Adipose tissue (tissue), 3 donors: ENCODE measurements around the gene GIT2. TPM values are rescaled to one million over a fixed set of nuclear protein-coding genes. Genes with fewer than 3 reads are reported as not detected.
A peak's percentile ranks its signal among the peaks of the same experiment; 100 is the strongest.
"Not testable (repeated sequence)": the region's sequence is repeated elsewhere in the genome, so short reads cannot be mapped to it uniquely, and the experiment has no call there.

ENCODE experiments used
- H3K27ac ChIP-seq: one replicate; pipeline ENCODE4 v1.5.1; 2013; ENCODE audit warnings: low read depth, low read length
- WGBS, 3 donors: extraction: QIAGEN DNeasy Blood & Tissue Kit; methylation state at CpG; one replicate each; pipeline ENCODE4 v1.1.7; 2013; 5-methylcytosine and 5-hydroxymethylcytosine counted together
- polyA plus RNA-seq, 3 donors: library from polyadenylated mRNA; stranded (reverse); fragments of 200-250 nt; gene quantifications; one replicate each; pipeline ENCODE4 v1.2.3, GENCODE V29; 2013
- donor health status: healthy with polysubstance abuse.
- donor health status: Bipolar disorder and iron deficiency.
- donor health status: healthy.

The GIT2 gene
- polyA plus RNA-seq: 10 to 100 TPM; 13.9 to 15.4 (median 14.0) TPM

GRCh38 chr12:109995686-109996482, at the start of gene GIT2:
GIT2 (minus strand) TSS chr12:109996368; CDS start chr12:109996224, 144 bp downstream.
- 0 to 1% (median 0%) methylated on average over 61 to 65 of the region's 65 CpGs for WGBS, 3 donors

DNA sequence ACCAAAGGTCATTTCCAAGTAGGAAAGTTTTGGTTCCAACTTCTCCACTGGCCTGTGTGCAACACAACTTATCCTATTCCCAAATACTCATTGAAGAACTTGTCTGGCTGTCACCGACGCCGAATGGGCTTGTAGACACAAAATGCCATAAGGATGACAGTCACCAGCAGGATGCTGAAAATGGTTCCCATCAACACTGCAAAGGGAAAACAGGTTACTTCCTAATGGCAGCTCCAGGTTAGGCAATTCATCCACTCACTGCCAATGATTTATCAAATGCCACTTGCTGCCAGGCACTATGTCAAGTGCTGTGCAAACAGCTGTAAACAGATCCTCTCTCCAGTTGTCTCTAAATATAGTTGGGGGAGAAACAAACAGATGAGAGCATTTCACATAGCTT, 46.1 kb upstream of the GIT2 start:
- 92 to 97% (median 97%) methylated on average over 3 of the region's 3 CpGs for WGBS, 3 donors
- no peak overlapping the region for H3K27ac ChIP-seq

More at GRCh38 chr12:109995686-109996482, at the start of gene GIT2:
- H3K27ac ChIP-seq: peak within 1 kb of the TSS; percentile 61

- no peak overlapping the region for H3K27ac ChIP-seq
- WGBS, 3 donors: 43 to 53% (median 52%) methylated on average over 5 of the region's 5 CpGs
These were observed 43.1 kb upstream of the GIT2 start for GRCh38 chr12:110039085-110039807.

- H3K27ac ChIP-seq: no peak overlapping the region
- WGBS, 3 donors: 24 to 79% (median 65%) methylated on average over 5 of the region's 5 CpGs
These were observed 42.5 kb upstream of the GIT2 start for GRCh38 chr12:110038741-110039084.

GRCh38 chr12:110037315-110037714, 41.1 kb upstream of the GIT2 start:
- 82 to 93% (median 91%) methylated on average over 5 of the region's 5 CpGs for WGBS, 3 donors
- H3K27ac ChIP-seq: no peak overlapping the region

DNA sequence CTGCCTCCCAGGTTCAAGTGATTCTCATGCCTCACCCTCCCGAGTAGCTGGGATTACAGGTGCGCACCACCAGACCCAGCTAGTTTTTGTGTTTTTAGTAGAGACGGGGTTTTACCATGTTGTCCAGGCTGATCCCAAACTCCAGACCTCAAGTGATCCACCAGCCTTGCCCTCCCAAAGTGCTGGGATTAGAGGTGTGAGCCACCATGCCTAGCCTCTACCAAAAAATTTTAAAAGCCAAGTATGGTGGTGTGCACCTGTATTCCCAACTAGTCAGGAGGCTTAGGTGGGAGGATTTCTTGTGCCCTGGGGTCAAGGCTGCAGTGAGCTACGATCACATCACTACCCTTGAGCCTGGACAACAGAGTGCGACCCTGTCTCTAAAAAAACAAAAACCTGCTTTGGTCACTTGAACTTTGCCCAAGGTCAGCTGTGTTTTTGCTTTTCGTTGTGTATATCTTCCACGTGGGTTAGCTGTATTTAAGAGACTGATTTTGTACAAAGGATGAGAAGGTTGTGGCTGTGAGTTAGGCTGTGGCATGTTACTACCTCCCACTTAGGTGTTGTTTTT, 39.5 kb upstream of the GIT2 start:
- no peak overlapping the region for H3K27ac ChIP-seq
- 72 to 93% (median 92%) methylated on average over 7 of the region's 7 CpGs for WGBS, 3 donors

- WGBS, 3 donors: 90 to 96% (median 95%) methylated on average over 3 of the region's 3 CpGs
- no peak overlapping the region for H3K27ac ChIP-seq
These were observed 37.7 kb upstream of the GIT2 start for GRCh38 chr12:110033888-110034287.

DNA sequence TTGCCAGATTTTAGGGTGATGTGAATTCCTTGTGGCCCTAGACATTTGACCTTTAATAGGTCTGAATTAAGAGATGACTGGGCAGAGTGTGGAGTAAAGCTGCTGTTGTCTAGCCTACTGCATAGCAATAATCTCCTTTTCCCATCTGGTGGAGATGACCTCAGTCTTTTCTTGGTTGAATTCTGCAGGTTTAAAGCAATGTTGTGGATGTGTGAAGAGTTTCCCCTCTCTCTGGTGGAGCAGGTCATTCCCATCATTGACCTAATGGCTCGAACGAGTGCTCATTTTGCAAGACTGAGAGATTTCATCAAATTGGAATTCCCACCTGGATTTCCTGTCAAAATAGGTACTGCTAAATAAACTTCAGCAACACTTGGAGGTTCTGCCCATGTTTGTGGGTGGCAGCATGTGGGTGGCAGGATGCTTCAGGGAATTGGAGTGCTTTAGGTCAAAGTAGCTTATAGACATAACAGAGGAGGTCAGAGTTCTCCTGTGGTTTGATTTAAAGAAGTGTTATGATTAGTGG, 33.2 kb upstream of the GIT2 start:
- no peak overlapping the region for H3K27ac ChIP-seq
- 81 to 92% (median 86%) methylated on average over 2 of the region's 2 CpGs for WGBS, 3 donors

DNA sequence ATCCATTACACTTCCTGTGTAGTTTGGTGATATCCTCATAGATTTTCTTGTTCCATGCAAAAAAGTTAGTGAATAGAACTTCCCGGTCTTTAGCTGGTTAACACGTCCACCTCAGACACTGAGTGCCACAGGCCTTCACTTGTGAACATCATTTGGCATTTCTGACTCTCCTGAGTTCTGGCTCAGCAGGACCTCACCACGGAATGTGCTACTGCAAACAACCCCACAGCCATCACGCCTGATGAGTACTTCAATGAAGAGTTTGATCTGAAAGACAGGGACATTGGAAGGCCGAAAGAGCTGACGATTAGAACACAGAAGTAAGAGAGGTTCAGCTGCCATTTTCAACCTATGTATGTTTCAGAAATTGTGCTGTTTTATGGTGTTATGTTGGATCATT, 32.2 kb upstream of the GIT2 start:
- H3K27ac ChIP-seq: no peak overlapping the region
- WGBS, 3 donors: 82 to 89% (median 88%) methylated on average over 6 of the region's 6 CpGs

DNA sequence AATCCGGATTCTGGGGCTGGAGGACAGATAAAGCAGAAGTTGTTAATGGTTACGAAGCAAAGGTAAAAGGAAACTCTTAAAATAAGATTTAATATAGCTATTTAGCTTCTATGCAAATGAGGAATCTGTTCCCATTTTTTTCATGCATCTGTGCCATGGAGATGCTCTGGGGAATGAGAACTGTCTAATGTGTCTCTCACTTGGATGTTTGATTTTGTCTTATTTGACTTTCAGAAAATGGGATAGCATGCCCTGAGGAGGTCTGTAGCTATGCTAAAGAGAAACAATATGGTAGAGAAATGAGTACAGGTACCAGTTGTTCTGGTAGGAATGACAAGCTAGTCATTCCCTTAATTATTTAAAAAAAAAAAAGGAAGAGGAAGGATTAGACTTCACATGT, 27.9 kb upstream of the GIT2 start:
- WGBS, 3 donors: 73 to 82% (median 77%) methylated on average over 2 of the region's 2 CpGs
- H3K27ac ChIP-seq: no peak overlapping the region

DNA sequence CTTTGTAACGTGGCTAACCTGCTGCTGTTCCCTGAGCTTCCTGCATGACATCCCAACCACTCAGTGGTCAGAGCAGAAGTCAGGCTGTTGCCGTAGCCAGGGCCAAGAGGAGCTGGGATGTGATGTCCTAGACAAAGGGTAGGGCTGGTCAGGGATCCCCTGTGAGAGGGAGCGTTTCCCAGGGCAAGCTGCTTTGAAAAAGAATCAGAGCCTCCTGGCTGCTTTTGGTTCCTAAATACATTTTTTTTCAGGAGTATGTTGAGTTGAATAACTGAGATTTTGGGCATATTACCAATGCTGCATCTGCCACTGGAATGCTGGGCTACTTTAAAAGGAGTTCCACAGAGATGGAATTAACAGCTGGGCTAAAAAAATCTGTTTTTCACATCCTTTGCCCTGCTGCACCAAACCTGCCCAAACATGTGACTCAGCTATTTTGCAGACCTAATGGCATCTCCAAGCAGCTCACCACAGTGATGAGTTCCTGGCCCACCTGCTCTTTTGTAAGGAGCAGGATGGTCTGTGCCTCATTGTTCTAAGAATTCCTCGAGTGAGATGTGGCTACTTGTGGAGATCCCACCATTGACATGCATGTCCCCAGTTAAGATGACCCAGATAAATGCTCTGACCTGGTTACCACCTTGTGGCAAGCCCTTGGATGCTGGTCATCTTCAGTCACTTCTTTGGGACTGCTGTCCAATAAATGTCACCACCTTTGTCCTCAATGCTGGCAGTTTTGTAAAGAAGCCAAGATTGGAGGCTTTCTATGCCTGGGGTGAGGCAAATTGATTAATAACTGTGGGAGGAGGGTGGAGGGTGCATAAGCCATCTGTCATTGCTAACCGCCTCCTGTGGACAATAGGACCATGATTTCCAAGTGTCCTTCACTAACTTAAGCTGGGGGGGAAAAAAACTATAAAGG, 27.2 kb upstream of the GIT2 start:
- H3K27ac ChIP-seq: no peak overlapping the region
- WGBS, 3 donors: 68 to 85% (median 77%) methylated on average over 5 of the region's 5 CpGs

DNA sequence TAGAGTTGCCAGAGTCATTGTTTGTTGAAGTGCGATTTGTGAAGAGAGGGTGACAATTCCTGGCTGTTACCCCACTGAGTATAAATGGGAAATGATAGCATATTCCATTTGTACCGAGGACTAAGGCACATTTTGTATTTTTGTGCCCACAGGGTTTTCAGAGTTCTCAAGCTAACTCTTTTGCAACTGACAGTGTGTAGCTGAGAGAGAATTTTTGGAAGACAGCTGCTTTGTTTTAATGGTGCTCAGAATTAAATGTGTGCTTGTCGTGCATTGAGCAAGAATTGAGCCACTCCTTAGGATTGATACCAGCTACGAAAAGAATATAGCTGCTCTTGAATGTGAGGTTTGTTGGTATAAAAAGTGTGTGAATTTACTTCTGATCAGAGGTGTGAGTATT, 24.8 kb upstream of the GIT2 start:
- 83 to 90% (median 89%) methylated on average over 4 of the region's 4 CpGs for WGBS, 3 donors
- H3K27ac ChIP-seq: no peak overlapping the region

GRCh38 chr12:110015132-110015531, 19.0 kb upstream of the GIT2 start:
- WGBS, 3 donors: 30 to 72% (median 34%) methylated on average over 2 of the region's 2 CpGs
- no peak overlapping the region for H3K27ac ChIP-seq

GRCh38 chr12:110012659-110013058, 16.5 kb upstream of the GIT2 start:
- 70 to 80% (median 73%) methylated on average over 4 of the region's 4 CpGs for WGBS, 3 donors
- no peak overlapping the region for H3K27ac ChIP-seq

- WGBS, 3 donors: 75 to 87% (median 81%) methylated on average over 6 of the region's 6 CpGs
- no peak overlapping the region for H3K27ac ChIP-seq
These were observed 16.0 kb upstream of the GIT2 start for GRCh38 chr12:110012137-110012536.

DNA sequence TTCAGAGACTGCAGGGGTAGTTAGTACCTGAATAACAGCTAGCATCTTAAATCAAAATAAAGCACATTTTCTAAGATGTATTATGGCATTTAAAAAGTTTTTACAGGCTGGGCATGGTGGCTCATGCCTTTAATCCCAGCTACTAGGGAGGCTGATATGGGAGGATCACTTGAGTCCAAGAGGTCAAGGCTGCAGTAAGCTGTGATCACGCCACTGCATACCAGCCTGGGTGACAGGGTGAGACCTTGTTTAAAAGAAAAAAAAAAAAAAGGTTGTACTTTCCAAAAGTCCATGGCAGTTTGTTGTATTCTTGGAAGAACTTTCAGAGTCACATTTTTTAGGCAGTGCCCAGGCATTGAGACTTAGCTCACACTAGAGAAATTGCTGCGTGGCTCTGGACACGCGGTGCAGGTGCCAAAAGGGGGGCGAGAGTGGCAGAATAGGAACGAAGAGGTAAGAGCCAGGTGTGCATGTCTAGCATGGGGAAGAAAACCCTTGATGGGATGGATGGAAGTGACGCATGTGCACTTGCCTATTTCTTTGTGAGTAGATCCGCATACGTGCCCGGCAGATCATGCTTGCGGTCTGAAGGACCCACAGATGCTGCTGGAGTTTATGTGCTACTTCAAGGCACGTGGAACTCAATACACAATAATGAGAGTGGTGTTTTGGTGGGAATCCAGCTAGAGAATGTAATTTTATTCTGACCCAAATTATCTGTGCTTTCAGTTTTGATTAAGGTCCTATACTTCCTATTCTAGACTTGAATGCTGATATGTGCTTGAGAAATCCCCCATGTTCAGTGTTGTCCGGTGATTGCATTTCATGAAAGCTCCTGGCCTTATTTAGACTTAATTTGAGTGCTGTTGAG, 14.9 kb upstream of the GIT2 start:
- WGBS, 3 donors: 88 to 93% (median 93%) methylated on average over 13 of the region's 13 CpGs
- no peak overlapping the region for H3K27ac ChIP-seq

GRCh38 chr12:110008681-110009398, 12.7 kb upstream of the GIT2 start:
- H3K27ac ChIP-seq: not testable (repeated sequence)
- 94 to 96% (median 95%) methylated on average over 15 of the region's 15 CpGs for WGBS, 3 donors
